HG03108 (cell line): ENCODE results near the gene NFYC.
"Not testable (repeated sequence)": the region's sequence is repeated elsewhere in the genome, so short reads cannot be mapped to it uniquely, and the experiment has no call there.

Source experiments
- ATAC-seq: cut with Tn5 transposase; IDR thresholded peaks from one replicate; pipeline ENCODE4 v1.9.1; 2021; ENCODE audit warnings: moderate library complexity; ENCODE audit not compliant: unreplicated experiment

NFYC gene

DNA sequence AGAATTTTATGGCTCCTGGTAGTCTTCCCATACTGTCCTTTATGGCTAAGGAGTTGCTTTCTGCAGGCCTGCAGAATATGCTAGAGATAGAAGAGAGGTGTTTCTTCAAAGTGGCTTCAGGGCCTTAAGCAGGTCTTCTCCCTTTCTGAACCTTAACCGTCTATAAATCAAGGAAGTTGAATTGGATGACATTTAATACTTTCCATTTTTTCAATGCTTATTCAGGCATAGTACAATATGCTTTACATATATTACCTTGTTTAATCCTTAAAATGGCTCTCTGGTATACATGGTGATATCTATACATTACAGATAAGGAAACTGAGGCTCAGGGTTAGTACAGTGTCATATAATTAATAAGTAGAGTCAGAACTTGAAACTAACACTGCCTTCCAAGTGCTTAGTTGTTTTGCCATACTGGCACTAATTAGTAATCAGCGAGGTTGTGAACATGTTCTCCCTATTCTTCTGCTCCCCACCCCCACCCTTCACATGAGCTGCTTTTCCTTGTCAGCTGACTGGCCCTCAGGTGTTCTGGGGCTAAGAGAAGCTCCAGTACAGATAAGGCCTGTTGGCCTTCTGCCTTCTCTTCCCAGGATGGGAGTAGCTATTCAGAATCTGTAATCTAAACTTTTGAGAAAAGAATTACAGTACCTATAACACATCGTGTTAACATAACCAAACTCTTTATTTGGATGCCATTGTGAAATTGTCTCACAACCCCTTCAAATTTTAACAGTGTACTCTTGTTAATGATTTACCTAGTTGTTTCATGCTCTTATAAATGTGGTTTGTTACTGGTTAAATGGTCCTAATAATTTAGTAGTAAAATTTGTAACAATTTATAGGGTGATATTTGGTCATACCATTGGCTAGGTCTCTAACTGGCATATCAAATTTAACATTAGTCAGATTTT lies 13.6 kb downstream of the NFYC start:
- no peak for ATAC-seq

DNA sequence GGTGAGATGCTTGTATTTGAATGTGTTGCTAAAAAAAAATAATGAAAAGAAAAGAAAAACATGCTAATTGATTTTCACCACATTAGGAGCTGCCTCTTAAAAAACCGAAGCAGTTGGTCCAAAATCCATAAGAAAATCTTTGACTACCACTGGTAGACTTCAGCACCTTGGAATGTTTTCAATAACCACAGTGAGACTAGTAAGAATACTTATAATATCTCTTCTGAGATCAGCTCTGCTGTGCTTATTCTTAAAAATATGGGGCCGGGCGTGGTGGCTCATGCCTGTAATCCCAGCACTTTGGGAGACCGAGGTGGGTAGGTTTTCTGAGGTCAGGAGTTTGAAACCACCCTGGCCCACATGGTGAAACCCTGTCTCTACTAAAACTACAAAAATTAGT lies 15.1 kb downstream of the NFYC start:
- no peak for ATAC-seq

DNA sequence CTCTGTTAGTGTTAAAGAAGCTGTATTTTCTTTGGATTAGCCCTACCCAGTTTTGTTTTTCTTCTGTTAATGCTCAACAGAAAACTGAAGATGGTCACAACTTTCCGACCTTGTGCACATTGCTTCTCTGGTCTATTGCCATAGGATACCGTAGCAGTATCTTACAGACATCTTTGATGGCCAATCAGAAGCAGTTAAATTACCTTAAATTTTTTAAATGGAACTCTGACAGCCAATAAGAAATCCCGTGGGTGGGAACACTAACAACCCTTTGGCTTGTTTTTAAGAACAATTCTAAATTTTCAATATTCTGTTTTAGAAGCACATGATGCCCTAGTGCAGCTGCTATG lies 17.2 kb downstream of the NFYC start:
- peak; percentile 59 for ATAC-seq

DNA sequence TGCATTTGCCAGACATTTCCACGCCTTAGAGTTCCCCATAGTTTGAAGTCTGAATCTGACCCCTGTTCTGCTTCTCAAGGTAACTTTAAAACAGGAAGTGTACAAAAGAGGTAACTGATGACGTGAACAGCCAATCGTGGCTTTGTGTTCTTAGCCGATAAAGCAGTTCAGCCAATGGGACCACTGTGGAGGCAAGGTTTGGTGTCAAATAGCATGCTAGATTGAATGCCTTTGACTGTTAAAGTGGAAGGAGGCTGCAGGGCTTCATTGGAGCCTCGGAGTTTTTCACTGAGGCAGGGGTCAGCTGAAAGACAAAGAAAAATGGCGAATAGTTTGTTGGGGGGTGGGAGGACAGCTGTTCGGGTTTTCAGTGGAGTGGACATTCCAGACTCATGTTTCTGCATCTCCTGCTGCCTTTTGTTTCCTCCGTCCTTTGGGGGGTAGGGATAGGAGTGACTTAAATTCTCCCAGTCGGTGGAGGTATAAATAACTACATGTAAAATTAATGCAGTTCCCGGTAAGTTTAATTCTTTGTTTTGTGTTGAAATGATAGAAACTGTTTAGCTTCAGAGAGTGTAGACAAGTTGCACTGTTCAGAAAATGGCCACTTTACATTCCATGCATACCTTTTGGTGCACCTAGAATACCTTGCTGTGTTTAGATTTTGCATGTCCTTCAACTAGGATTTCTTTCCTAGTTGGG lies 17.7 kb downstream of the NFYC start:
- peak; percentile 83 for ATAC-seq

DNA sequence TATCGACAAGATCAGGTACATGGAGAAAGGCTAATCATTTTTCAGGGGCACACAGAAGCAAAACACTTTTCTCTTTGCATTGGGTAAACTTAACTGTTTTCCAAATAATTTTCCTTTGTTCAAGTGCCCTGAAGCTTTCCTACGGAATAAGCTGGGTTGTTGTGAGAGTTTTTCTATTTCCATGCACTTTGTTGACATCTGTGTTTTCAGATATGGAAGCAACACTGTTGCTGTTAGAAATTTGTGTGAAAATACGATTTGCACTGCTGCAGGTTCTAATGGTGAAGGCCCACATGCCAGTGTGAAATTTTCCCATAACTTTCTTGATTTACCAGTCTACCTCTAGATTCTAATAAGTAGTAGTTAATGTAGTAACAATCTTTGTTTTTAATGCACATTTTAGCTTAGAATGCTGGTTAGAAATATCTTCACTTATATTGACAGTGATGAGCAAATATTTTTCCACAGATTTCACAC lies 18.3 kb downstream of the NFYC start:
- no peak for ATAC-seq

DNA sequence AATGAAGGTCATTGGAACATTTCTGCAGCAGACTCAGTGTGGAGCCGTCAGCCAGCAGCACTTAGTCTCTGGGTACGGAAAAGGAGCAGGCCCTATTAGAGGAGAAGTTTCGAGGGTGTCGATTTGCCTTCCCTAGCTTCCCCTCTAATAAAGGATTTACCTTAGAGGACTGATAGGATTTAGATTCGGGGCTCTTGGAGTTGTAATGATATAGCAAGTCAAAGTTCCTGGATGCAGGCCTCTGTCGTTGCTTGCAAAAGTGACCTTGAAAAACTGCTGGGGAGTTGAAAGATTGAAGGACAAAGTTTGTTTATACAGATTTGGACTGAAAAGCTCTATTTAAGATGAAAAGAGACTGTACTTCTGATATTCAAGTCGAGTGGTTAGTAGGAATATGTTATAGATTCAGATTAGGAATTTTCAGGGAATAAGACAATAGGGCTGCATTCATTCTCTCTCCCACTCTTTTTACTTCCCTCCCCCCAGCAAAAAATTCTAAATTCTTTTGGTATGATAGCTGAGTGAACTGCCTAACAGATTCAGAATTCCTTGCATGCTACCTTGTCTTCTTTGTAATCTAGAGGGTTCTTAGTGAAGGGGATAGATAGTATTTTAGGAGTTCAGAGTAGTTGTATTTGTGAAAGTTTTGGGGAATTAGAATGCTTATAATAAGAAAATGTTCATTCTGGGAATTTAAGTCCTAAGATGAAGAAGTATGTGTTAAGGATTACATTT lies 19.2 kb downstream of the NFYC start:
- ATAC-seq, result no peak

DNA sequence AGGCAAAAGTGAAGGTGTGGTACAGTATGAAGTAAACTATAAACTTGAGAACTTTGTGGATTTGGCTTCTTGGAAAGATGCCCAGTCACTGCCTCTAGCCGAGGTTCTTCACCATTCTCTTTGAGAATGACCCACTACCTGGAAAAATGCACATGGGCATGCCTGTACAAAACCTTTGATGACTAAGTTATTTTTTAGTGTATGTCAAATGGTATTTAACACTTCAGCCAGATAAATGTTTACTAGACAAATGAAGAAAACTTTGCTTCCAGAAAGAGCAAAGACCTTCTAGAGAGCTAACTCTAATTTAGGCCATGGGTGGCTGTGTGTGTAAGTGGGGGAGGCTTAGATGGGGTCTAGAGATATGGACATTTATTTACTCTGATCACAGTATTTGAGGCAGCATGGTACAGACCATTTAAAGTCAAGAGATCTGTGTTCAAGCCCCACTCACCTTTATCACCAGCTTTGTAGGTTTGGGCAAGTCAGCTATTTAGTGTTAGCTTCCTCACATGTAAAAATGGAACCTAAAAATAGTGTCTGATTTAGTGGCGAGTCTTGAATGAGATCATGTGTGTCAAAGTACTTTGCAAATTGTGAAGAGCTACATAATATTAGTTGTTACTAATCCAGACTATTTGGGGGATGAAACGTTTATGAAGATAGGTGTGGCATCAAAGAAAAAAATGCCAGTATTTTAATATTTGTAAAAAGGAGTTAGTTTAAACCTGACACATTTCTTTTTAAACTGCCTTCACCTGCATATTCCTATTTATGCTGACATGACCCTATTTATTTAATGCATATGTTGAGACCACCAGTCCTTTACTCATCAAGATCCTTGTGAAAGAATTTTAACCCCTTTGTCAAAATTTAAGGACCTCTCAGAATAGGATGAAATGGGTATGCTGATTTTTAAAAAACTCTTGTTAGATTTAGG lies 20.2 kb downstream of the NFYC start:
- ATAC-seq, result no peak

DNA sequence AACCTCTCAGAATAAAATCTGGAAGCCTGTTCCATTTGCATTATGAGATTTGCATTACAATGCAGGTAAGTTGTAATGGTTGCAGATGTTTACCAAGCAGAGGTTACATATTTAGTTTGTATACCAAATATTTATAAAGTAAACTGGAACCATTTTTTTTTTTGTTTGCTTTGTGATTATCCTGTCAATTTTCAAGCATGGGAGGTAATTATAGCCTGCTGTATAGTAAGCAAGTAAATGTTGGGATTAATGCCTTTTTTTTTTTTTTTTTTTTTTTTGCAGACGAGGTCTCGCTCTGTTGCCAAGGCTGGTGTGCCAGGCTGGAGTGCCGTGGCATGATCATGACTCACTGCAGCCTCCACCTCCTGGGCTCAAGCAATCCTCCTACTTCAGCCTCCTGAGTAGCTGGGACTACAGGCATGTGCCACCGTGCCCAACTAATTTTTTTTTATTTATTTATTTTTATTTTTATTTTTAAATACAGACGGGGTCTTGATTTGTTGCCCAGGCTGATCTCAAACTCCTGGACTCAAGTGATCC lies 21.0 kb downstream of the NFYC start:
- ATAC-seq, result no peak

DNA sequence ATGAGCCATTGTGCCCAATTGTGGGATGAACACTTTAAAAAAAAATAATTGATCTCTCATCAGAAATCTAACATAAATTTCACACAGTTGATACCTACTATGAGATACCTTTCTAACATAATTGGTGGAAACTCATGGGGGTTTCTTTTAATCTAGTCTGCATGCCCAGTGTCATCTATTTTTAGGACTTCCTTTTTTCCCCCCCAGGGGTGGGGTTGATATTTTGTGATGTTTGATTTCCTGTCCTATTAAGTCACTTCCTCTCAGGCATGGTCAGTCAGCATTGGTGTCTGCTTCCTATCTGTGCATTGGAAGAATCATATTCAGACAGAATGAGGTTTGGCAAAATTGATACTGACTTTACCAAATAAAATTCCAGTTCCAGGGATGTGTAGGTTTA lies 21.5 kb downstream of the NFYC start:
- ATAC-seq, result no peak

DNA sequence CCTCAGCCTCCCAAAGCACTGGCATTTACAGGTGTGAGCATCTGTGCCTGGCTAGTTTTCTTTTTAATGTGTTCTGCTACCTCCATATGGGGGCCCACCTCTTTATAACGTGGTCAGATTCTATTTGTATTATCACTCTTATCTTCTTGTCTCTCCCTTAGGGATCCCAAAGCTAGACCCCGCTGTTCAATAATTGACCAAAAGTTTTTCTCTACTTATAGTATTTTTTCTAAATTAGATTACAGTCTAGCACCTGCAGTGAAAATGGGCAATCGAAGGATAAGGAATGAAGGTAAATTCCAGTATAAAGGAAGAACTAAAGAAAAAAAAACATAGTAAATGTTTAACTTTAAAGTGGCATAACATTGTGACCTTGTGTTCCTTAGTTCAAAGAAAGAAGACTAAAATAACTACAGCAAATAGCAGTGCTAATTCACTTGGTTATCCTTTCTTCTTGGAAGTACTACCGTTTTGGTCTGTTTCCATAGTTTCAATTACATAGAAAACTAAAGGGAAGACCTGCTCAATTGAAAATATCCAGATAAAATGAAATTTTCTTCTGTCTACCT lies 24.1 kb downstream of the NFYC start:
- no peak for ATAC-seq

DNA sequence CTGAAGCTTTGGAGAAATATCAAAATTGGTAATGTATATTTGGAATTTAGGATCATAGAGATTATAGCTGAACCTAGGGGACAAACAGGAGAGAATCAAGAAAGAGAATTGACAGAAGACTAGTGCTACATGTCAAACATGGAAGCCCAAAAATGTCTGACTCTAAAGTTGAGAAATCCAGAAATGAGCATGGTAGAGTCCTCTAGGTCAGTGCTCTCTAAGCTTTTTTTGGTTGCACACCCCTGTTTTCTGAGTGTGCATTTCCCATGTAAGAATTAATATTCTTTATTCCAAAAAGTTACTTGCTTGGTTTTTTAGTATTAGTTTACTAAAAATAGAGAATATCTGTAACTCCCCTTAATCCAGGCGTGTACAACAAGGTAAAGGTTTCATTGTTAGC lies 25.6 kb downstream of the NFYC start:
- ATAC-seq, result no peak

DNA sequence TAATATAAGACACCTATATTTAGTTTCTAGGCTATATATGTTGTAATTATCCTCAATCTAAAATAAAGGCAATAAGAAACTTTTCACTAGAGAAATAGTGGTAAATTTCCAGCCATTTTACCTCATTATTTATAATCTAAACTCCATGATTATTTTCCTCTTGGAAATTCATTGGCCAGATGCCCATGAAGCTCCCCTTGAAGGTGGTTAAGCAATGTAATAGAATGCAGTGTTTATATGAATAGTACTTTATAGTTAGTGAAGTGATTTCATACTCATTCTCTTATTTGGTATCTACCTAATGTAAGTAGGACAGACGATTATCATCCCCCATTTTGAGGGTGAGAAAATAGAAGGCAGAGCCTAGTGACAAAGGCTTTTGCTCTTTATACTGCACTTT lies 26.5 kb downstream of the NFYC start:
- no peak for ATAC-seq

DNA sequence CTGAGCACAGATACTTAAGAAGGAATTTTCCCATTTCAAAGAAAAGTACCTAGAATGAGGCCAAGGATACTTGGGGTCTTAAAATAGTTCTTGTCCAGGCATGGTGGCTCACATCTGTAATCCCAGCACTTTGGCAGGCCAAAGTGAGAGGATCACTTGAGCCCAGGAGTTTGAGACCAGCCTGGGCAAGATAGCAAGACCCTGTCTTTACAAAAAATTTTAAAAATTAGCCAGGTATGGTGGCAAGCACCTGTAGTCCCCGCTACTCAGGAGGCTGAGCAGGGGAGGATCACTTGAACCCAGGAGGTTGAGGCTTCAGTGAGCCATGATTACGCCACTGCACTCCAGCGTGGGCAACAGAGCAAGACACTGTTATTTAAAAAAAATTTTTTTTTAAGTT lies 29.0 kb downstream of the NFYC start:
- ATAC-seq, result no peak

DNA sequence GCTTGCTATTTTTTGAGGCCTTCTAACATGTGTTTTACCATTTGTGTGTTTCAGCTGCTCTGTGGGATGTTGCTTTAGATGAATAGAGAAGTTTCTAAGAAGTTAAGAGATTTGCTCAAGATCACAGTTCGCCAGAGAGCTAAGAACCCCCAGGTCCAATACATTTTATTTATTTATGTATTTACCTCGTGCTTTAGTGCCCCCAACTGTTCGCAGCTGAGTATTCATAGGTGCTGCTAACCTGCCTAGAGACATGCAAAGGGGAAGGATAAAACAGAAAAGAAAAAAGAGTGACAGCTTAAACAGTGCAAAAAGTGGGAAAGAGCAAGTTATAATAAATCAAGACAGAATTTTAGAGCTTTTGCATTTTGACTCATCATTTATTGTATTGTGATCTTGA lies 31.1 kb downstream of the NFYC start:
- no peak for ATAC-seq

DNA sequence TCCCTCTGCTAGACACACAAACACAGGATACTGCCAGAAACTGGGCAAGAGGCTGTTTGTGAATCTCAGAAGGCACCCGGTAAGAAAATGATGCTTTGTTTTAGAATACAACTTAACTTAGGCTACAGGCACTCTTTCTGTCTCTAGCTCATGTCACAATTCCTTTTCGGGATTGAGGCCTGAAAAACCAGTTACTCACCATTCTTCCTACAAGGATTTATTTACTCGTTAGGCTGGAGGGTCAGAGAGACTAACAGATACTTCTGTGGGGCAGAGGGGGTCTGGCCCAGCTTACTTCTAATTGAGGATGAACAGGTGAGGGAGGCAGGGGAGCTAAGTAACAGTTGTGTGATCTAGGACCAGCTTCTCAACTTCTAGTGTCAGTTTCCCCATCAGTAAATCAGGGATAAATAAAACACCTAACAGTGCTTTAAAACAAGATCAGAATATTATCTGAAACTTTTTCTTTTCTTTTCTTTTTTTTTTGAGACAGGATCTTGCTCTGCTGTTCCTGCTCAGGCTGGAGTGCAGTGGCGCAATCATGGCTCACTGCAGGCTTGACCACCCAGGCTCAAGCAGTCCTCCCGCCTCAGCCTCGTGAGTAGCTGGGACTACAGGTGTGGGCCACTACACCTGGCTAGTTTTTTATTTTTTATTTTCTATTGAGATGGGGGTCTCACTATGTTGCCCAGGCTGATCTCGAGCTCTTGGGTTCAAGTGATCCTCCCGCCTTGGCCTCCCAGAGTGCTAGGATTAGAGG lies 31.9 kb downstream of the NFYC start:
- no peak for ATAC-seq

DNA sequence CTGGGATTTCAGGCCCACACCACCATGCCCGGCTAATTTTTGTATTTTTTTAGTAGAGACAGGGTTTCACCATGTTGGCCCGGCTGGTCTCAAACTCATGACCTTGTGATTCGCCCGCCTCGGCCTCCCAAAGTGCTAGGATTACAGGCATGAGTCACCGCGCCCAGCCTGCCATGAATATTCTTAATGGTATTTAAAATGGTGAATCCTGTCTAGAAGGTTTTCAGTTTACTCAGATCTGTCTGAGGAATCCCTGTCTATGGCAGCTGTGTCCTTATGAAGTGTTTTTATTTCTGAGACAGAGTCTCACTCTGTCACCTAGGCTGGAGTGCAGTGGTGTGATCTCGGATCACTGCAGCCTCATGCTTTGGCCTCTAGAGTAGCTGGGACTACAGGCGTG lies 36.2 kb downstream of the NFYC start:
- ATAC-seq, result not testable (repeated sequence)

DNA sequence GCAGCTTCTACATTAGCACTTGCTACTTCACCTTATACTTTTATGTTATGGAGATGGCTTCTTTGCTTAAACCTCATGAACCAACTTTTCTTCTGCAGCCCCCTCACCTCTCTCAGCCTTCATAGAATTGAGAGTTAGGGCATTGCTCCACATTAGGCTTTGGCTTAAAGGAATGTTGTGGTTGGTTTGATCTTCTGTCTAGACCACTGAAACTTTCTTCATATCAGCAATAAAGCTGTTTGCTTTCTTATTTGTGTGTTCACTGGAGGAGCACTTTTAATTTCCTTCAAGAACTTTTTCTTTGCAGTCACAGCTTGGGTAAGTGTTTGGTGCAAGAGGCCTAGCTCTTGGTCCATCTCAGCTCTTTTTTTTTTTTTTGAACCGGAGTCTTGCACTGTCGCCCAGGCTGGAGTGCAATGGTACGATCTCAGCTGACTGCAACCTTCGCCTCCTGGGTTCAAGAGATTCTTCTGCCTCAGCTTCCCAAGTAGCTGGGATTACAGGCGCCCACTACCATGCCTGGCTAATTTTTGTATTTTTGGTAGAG lies 37.9 kb downstream of the NFYC start:
- ATAC-seq, result not testable (repeated sequence)

DNA sequence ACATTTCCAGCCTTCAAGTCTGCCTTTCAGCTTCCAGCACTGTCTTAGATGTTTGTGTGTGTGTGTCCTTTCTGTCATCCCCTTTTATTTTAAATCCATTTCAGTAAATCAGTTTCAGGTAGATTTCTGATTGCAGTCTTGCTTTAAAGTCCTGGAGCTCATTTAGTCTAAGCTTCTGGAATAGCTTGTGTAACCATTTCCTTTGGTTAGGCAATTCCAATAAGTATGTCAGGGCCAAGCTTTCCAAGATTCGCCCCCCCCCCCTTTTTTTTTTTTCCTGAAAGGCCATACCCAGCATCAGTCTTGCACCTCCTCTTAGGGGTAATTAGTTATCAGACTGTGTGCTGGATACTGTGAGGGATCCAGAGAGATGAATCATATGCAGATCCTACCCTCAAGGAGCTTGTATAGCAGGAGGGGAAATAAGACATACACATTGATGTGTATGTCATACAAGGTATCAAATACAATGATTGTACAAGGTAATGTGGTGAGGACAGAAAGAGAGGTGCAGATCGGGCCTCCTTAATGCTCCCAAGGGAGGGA lies 41.3 kb downstream of the NFYC start:
- no peak for ATAC-seq
